B cell (primary cell): ENCODE measurements around the gene TENT4A.

ENCODE experiments used
- CTCF ChIP-seq: fragments of 200-600 bp; IDR thresholded peaks from one replicate; pipeline ENCODE4 v1.8.0; 2022; ENCODE audit warnings: antibody characterized with exemption, mild to moderate bottlenecking
- EZH2 ChIP-seq: IDR thresholded peaks from 2 replicates; pipeline ENCODE4 v1.6.1; 2012; ENCODE audit warnings: borderline replicate concordance, low read depth, mild to moderate bottlenecking, moderate library complexity, low read length; ENCODE audit not compliant: insufficient read depth, poor library complexity, severe bottlenecking

DNA sequence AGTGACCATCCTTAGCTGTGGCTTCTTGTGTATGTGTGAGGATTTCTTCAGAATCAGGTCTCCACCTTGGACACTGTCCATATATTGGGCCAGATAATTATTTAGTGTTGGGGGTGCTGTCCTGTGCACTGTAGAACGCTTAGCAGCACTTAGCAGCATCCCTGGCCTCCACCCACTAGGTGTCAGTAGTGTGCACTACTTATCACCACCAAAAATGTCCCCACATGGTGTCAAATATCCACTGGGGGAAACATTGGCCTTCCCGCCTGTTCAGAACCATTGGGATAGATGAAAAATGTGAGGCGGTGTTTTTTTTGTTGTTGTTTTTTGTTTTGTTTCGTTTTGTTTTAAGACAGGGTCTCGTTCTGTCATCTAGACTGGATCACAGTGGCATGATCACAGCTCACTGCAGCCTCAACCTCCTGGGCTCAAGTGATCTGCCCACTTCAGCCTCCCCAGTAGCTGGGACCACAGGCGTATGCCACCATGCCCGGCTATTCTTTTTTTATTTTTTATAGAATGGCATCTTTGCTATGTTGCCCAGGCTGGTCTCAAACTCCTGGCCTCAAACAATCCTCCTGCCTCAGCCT, 67.7 kb downstream of the TENT4A start:
- TF ChIP-seq CTCF (peak; percentile 35), EZH2 (no peak)
